ENCODE measurements around the gene R3HDM2.

R3HDM2 gene

GRCh38 chr12:57470286-57470969 lies 39.6 kb upstream of the R3HDM2 start:
- H3K27me3 ChIP-seq: no peaks in the 10 kb centered on the region; a peak in 1 of 22 replicates
- TF ChIP-seq Cebpa-rat (IDR thresholded peaks at IDR 0.05): no peak
- H4K20me1 ChIP-seq: peaks cover 0 to 100% (median 18%) of the 10 kb centered on the region in 11 experiments; a peak in 11 of 22 replicates
- no peak overlapping the region for H3K27ac ChIP-seq
- 0 out of 22 replicates have a peak overlapping the region, but pooled peaks of 1 of the 11 experiments have one; percentile 4 for H3K9ac ChIP-seq
- H3K4me1 ChIP-seq: peaks cover 3 to 74% (median 22%) of the 10 kb centered on the region in 10 experiments; a peak in 18 of 20 replicates
- no peak overlapping the region for H3K4me3 ChIP-seq
- peak overlapping the region in 2 of 11 experiments; percentile 2 to 9; a peak in 1 of 22 replicates for H3K4me2 ChIP-seq
- no peaks in the 10 kb centered on the region for H3K9me3 ChIP-seq (replicated peaks in 1 of 11)
- H3K36me3 ChIP-seq: peaks cover 24 to 83% (median 66%) of the 10 kb centered on the region in 11 experiments; a peak in 19 of 22 replicates

GRCh38 chr12:57469296-57470164 lies 38.7 kb upstream of the R3HDM2 start:
- H3K9me3 ChIP-seq (replicated peaks in 1 of 11): no peaks in the 10 kb centered on the region
- peaks cover 0 to 71% (median 14%) of the 10 kb centered on the region in 10 experiments; a peak in 13 of 20 replicates for H3K4me1 ChIP-seq
- H3K27me3 ChIP-seq: no peaks in the 10 kb centered on the region
- no peak overlapping the region for H3K27ac ChIP-seq
- H3K36me3 ChIP-seq: peaks cover 15 to 74% (median 57%) of the 10 kb centered on the region in 11 experiments; a peak in 19 of 22 replicates
- H4K20me1 ChIP-seq: peaks cover 0 to 92% (median 14%) of the 10 kb centered on the region in 11 experiments; a peak in 10 of 22 replicates
- no peak overlapping the region for H3K9ac ChIP-seq
- H3K4me3 ChIP-seq: no peak overlapping the region
- no peak for TF ChIP-seq Cebpa-rat (IDR thresholded peaks at IDR 0.05)
- no peak overlapping the region for H3K4me2 ChIP-seq

- Histone ChIP-seq H3K27ac (no peak overlapping the region), H4K20me1 (peaks cover 0 to 76% (median 0%) of the 10 kb centered on the region in 11 experiments; a peak in 8 of 22 replicates), H3K9me3 (replicated peaks in 1 of 11) (no peaks in the 10 kb centered on the region), H3K4me1 (peaks cover 5 to 72% (median 20%) of the 10 kb centered on the region in 10 experiments), H3K4me2 (no peak overlapping the region), H3K36me3 (peaks cover 8 to 58% (median 41%) of the 10 kb centered on the region in 11 experiments; a peak in 19 of 22 replicates), H3K4me3 (no peak overlapping the region), H3K9ac (no peak overlapping the region), H3K27me3 (no peaks in the 10 kb centered on the region; a peak in 1 of 22 replicates)
- no peak for TF ChIP-seq Cebpa-rat (IDR thresholded peaks at IDR 0.05)
These were observed 37.1 kb upstream of the R3HDM2 start for GRCh38 chr12:57467915-57468314.

GRCh38 chr12:57467212-57467874 lies 36.5 kb upstream of the R3HDM2 start:
- Histone ChIP-seq H3K4me3 (no peak overlapping the region), H3K9me3 (replicated peaks in 1 of 11) (no peaks in the 10 kb centered on the region), H4K20me1 (peaks cover 0 to 70% (median 0%) of the 10 kb centered on the region in 11 experiments; a peak in 8 of 22 replicates), H3K27me3 (no peaks in the 10 kb centered on the region; a peak in 1 of 22 replicates), H3K27ac (no peak overlapping the region), H3K9ac (no peak overlapping the region), H3K4me2 (no peak overlapping the region), H3K4me1 (peaks cover 10 to 72% (median 25%) of the 10 kb centered on the region in 10 experiments), H3K36me3 (peaks cover 8 to 52% (median 35%) of the 10 kb centered on the region in 11 experiments; a peak in 19 of 22 replicates)
- TF ChIP-seq Cebpa-rat (IDR thresholded peaks at IDR 0.05): no peak

- no peak for TF ChIP-seq Cebpa-rat (IDR thresholded peaks at IDR 0.05)
- Histone ChIP-seq H3K27ac (no peak overlapping the region), H3K9me3 (replicated peaks in 1 of 11) (no peaks in the 10 kb centered on the region), H3K27me3 (peaks cover 4 to 12% (median 9%) of the 10 kb centered on the region in 11 experiments), H3K4me1 (peaks cover 15 to 63% (median 33%) of the 10 kb centered on the region in 10 experiments), H3K4me2 (peak overlapping the region in 7 of 11 experiments; percentile 5 to 27 (median 12); a peak in 5 of 22 replicates), H3K36me3 (peaks cover 8 to 38% (median 21%) of the 10 kb centered on the region in 11 experiments; a peak in 19 of 22 replicates), H4K20me1 (peaks cover 0 to 56% (median 4%) of the 10 kb centered on the region in 11 experiments; a peak in 10 of 22 replicates), H3K9ac (no peak overlapping the region), H3K4me3 (no peak overlapping the region)
These were observed 35.1 kb upstream of the R3HDM2 start for GRCh38 chr12:57465747-57466505.

GRCh38 chr12:57465030-57465746 lies 34.3 kb upstream of the R3HDM2 start:
- peak overlapping the region in 6 of 11 experiments; percentile 5 to 27 (median 10); a peak in 4 of 22 replicates for H3K4me2 ChIP-seq
- TF ChIP-seq Cebpa-rat (IDR thresholded peaks at IDR 0.05): no peak
- H3K9me3 ChIP-seq (replicated peaks in 1 of 11): no peaks in the 10 kb centered on the region
- no peak overlapping the region for H3K4me3 ChIP-seq
- peaks cover 7 to 20% (median 17%) of the 10 kb centered on the region in 11 experiments for H3K27me3 ChIP-seq
- peaks cover 0 to 49% (median 6%) of the 10 kb centered on the region in 11 experiments; a peak in 10 of 22 replicates for H4K20me1 ChIP-seq
- no peak overlapping the region for H3K27ac ChIP-seq
- H3K4me1 ChIP-seq: peaks cover 23 to 63% (median 38%) of the 10 kb centered on the region in 10 experiments
- H3K9ac ChIP-seq: no peak overlapping the region
- H3K36me3 ChIP-seq: peaks cover under 1 to 30% (median 14%) of the 10 kb centered on the region in 11 experiments; a peak in 19 of 22 replicates

- Histone ChIP-seq H3K27ac (no peak overlapping the region), H3K9ac (no peak overlapping the region), H3K36me3 (peaks cover 0 to 24% (median 8%) of the 10 kb centered on the region in 11 experiments; a peak in 16 of 22 replicates), H3K4me3 (no peak overlapping the region), H3K9me3 (replicated peaks in 1 of 11) (no peaks in the 10 kb centered on the region), H3K4me1 (peaks cover 23 to 57% (median 37%) of the 10 kb centered on the region in 10 experiments), H3K4me2 (0 out of 22 replicates have a peak overlapping the region, but pooled peaks of 1 of the 11 experiments have one; percentile 99), H3K27me3 (peaks cover 7 to 22% (median 18%) of the 10 kb centered on the region in 11 experiments), H4K20me1 (peaks cover 0 to 42% (median 6%) of the 10 kb centered on the region in 11 experiments; a peak in 10 of 22 replicates)
- TF ChIP-seq Cebpa-rat (IDR thresholded peaks at IDR 0.05): no peak
These were observed 33.7 kb upstream of the R3HDM2 start for GRCh38 chr12:57464569-57464968.
